OCI-LY1 (cell line): ENCODE measurements around the gene CELSR2.

Source experiments
- H2AFZ ChIP-seq: fragments of 200-600 bp; sonication (generic), shearing (Covaris generic); 2 replicates; pipeline ENCODE4 v1.6.0; 2014; ENCODE audit warnings: antibody characterized with exemption, mild to moderate bottlenecking, low read length
- H3F3A ChIP-seq: fragments of 200-600 bp; sonication (generic), shearing (Covaris generic); 2 replicates; pipeline ENCODE4 v1.6.0; 2014; ENCODE audit warnings: mild to moderate bottlenecking, antibody characterized with exemption, low read length, moderate library complexity; ENCODE audit not compliant: insufficient read depth
- H3K27ac ChIP-seq: fragments of 200-600 bp; sonication (generic); 2 replicates; pipeline ENCODE4 v1.5.1; 2014; ENCODE audit warnings: low read length, mixed run types, mild to moderate bottlenecking, low read depth; ENCODE audit not compliant: poor library complexity, severe bottlenecking
- H3K27me3 ChIP-seq: fragments of 200-600 bp; sonication (generic); 2 replicates; pipeline ENCODE4 v1.6.0; 2014; ENCODE audit warnings: antibody characterized with exemption, mild to moderate bottlenecking, low read length, moderate library complexity; ENCODE audit not compliant: insufficient read depth
- H3K36me3 ChIP-seq: fragments of 200-600 bp; sonication (generic); 2 replicates; pipeline ENCODE4 v1.6.1; 2014; ENCODE audit warnings: mild to moderate bottlenecking, antibody characterized with exemption, low read length, moderate library complexity, mixed read lengths; ENCODE audit not compliant: insufficient read depth
- H3K4me1 ChIP-seq: fragments of 200-600 bp; sonication (generic); 2 replicates; pipeline ENCODE4 v1.5.1; 2014; ENCODE audit warnings: mild to moderate bottlenecking, low read length, moderate library complexity; ENCODE audit not compliant: insufficient read depth, severe bottlenecking
- H3K4me2 ChIP-seq: fragments of 200-600 bp; sonication (generic), shearing (Covaris generic); 2 replicates; pipeline ENCODE4 v1.6.1; 2014; ENCODE audit warnings: low read length
- H3K4me3 ChIP-seq: fragments of 200-600 bp; sonication (generic); 2 replicates; pipeline ENCODE4 v1.5.1; 2014; ENCODE audit warnings: low read length, low read depth, mild to moderate bottlenecking, mixed read lengths; ENCODE audit not compliant: poor library complexity, severe bottlenecking
- H3K79me2 ChIP-seq: fragments of 200-600 bp; shearing (Covaris generic); 2 replicates; pipeline ENCODE4 v1.6.1; 2016; ENCODE audit warnings: mixed run types, low read length, mixed read lengths; ENCODE audit not compliant: insufficient read depth
- H3K9ac ChIP-seq: fragments of 200-600 bp; sonication (generic), shearing (Covaris generic); 2 replicates; pipeline ENCODE4 v1.6.1; 2014; ENCODE audit warnings: mild to moderate bottlenecking, low read length, mixed read lengths
- H3K9me2 ChIP-seq: fragments of 200-600 bp; sonication (generic), shearing (Covaris generic); 2 replicates; pipeline ENCODE4 v1.6.1; 2014; ENCODE audit warnings: low read depth, mild to moderate bottlenecking, low read length, mixed read lengths
- H3K9me3 ChIP-seq: fragments of 200-600 bp; shearing (Covaris generic); 2 replicates; pipeline ENCODE4 v1.6.1; 2014; ENCODE audit warnings: low read length, mixed read lengths
- H4K20me1 ChIP-seq: fragments of 200-600 bp; sonication (generic), shearing (Covaris generic); 2 replicates; pipeline ENCODE4 v1.6.0; 2016; ENCODE audit warnings: mild to moderate bottlenecking, low read length; ENCODE audit not compliant: insufficient read depth
- EZH2 ChIP-seq: fragments of 200-600 bp; sonication (generic), shearing (Covaris generic); IDR thresholded peaks from 2 replicates; pipeline ENCODE4 v1.8.0; 2017; ENCODE audit warnings: borderline replicate concordance, mixed run types, mild to moderate bottlenecking, antibody characterized with exemption, low read length, moderate library complexity, mixed read lengths
- TF ChIP-seq, protein P1 (sequence below): fragments of 200-600 bp; sonication (generic), shearing (Covaris generic); IDR thresholded peaks from 2 replicates; pipeline ENCODE4 v1.5.1; 2017; ENCODE audit warnings: mild to moderate bottlenecking, antibody characterized with exemption, low read length, moderate library complexity, mixed read lengths

CELSR2 gene

DNA sequence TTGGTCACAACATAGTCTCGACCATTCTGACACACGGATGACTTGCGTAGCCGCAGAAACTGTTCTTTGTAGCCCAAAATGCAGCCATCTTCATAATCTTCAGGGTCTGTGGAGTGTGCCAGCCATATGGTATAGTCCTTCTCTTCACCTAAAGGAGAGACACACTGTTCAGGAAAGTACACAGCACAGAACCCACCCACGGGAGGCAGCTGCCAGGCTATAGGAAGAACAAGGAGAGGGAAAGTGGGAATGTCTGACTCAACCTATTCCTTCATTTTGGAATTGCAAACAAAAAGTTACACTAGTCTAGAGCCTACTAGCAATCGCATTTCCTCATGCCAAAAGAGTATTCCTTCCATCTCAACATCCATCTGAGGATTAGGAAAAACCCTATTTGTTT is 73.6 kb downstream of the CELSR2 start:
- no peaks in the 10 kb centered on the region for H3K4me1 ChIP-seq
- H3F3A ChIP-seq: no peaks in the 10 kb centered on the region
- peaks cover 8% of the 10 kb centered on the region; the same call in 1 of the 2 replicates for H3K27me3 ChIP-seq
- no peak overlapping the region for H3K4me3 ChIP-seq
- H3K4me2 ChIP-seq: no peak overlapping the region
- no peaks in the 10 kb centered on the region for H3K36me3 ChIP-seq
- no peaks in the 10 kb centered on the region for H3K9me3 ChIP-seq
- H3K27ac ChIP-seq: no peak overlapping the region
- H4K20me1 ChIP-seq: no peaks in the 10 kb centered on the region
- no peak overlapping the region for H3K9ac ChIP-seq
- no peaks in the 10 kb centered on the region for H3K9me2 ChIP-seq
- TF ChIP-seq, protein P1, sequence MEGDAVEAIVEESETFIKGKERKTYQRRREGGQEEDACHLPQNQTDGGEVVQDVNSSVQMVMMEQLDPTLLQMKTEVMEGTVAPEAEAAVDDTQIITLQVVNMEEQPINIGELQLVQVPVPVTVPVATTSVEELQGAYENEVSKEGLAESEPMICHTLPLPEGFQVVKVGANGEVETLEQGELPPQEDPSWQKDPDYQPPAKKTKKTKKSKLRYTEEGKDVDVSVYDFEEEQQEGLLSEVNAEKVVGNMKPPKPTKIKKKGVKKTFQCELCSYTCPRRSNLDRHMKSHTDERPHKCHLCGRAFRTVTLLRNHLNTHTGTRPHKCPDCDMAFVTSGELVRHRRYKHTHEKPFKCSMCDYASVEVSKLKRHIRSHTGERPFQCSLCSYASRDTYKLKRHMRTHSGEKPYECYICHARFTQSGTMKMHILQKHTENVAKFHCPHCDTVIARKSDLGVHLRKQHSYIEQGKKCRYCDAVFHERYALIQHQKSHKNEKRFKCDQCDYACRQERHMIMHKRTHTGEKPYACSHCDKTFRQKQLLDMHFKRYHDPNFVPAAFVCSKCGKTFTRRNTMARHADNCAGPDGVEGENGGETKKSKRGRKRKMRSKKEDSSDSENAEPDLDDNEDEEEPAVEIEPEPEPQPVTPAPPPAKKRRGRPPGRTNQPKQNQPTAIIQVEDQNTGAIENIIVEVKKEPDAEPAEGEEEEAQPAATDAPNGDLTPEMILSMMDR: no peak
- TF ChIP-seq EZH2: no peak
- H2AFZ ChIP-seq: no peak overlapping the region
- H3K79me2 ChIP-seq: no peaks in the 10 kb centered on the region
